Measurements from ENCODE around the gene IL2RA.

Gene IL2RA

DNA sequence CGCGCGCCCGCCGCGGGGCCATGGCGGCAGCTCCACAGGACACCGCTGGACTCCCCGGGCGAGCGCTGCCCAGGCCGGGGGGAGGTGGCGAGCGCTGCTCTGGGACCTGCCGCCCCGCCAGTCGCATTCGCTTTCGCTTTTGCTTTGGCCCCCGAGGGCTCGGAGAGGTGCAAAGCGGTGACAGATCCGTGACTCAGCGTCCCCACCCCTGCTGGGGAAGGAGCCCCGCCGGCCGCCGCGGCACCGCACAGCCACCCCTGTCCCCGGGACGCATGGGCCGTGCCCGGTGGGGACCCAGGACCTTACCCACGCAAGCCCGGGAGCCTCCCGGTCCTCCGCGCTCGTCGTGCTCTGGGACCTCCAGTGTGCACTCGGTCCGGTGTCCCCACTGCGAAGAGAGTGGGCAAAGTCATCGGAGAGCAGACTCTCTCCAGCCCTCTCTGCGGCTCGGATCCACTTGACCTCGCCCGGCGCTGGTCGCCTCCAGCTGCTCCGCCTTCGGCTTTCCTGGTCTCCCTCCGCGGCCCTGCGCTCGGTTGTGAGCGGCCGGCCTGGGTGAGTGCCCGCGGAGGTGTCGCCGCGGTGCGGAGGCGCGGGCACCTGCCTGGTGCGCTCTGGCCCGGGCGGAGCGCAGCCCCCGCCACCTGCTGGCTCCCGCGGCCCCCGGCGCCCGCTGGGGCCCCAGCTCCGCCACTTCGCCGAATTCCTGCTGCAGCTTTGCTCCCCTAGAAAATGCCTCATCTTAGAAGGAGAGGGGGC is 84.5 kb downstream of the IL2RA start, which contains the start of gene IL15RA:
Gene IL15RA, minus strand, starts transcription at position 73 of the 759 bp plus-strand sequence. Its CDS starts 51 bp downstream, at position 22.
- peak; percentile 24 for TF ChIP-seq CTCF (IDR thresholded peaks at IDR 0.05; ENCODE audit: control extremely low read depth, extremely low read depth, low read depth, missing control alignments)
- peak; percentile 93 for DNase-seq (ENCODE audit: extremely low spot score)
- ChIA-PET CTCF (interaction anchor here (0.8 to 2.8 kb wide), 8 partner anchors 11 to 534 kb away, joined by 3 to 9 read pairs (median 4); no protein-coding TSS in a partner anchor), POLR2A (no interaction called here)

DNA sequence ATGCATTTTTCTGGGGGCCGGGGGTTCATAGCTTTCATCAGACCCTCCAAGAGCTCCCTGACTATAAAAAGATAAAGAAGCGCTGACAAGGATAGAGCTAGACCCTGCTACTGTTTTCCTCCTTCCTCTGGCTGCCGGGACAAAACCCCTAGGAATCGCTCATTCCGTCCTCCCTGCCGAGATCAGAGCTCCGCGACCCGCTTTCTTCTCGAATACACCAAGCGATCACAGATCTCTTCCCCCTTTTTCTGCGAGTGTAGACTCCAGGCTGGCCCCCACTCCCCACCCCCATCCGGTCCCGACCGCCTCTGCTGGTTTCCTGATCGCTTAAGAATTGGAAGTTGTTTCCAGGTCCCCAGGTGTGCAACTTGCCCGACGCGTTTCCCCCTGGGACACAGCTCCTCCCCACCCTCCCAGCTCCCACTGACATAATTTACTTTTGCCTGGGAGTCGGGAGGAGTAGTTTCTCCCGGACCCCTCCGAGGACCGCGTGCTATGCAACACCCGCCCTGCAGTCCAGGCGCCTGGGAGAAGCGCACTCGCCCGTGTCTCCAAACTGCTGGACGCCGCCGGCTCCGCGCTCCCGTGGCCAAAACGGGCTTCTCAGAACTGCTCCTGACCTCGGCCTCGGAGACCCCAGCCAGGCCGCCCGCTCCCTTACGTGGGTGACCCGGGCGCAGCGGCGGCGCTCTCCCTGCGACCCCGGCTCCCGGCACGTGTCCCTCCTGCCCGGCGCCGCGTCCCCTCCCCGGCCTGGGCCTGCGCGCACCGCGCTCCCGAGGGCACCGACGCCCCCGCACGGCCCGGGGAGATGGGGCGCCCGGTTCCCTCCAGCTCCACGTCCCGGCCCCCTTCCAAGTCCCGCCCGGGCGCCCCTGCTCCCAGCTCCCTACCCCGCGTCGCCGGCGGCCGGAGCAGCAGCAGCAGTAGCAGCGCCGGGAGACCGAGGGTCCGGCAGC is 85.4 kb downstream of the IL2RA start:
- peak; percentile 43 for DNase-seq (ENCODE audit: extremely low spot score)
- POLR2A ChIA-PET: interaction anchor here (1.5 kb wide), 1 partner anchor 87 kb away, joined by 7 read pairs; the partner anchor contains the start of genes ANKRD16 and FBH1
- no peak for TF ChIP-seq CTCF (IDR thresholded peaks at IDR 0.05; ENCODE audit: control extremely low read depth, extremely low read depth, low read depth, missing control alignments)
- CTCF ChIA-PET: interaction anchor here (0.9 to 2.8 kb wide), 16 partner anchors 9 to 425 kb away, joined by 3 to 9 read pairs (median 4); partner anchors contain the start of gene PFKFB3

GRCh38 chr10:5975641-5976473 is 86.3 kb downstream of the IL2RA start:
- CTCF ChIA-PET: interaction anchor here (0.9 to 2.8 kb wide), 14 partner anchors 9 to 426 kb away, joined by 3 to 9 read pairs (median 4); partner anchors contain the start of gene PFKFB3
- peak; percentile 89 for DNase-seq (ENCODE audit: extremely low spot score)
- POLR2A ChIA-PET: interaction anchor here (0.7 to 1.5 kb wide), 3 partner anchors 86 to 1399 kb away, joined by 3 to 7 read pairs (median 3); partner anchors contain the start of genes ANKRD16 and FBH1
- no peak for TF ChIP-seq CTCF (IDR thresholded peaks at IDR 0.05; ENCODE audit: control extremely low read depth, extremely low read depth, low read depth, missing control alignments)

- DNase-seq (ENCODE audit: extremely low spot score): no peak
- no peak for TF ChIP-seq CTCF (IDR thresholded peaks at IDR 0.05; ENCODE audit: control extremely low read depth, extremely low read depth, low read depth, missing control alignments)
- POLR2A ChIA-PET: no interaction called here
- CTCF ChIA-PET: no interaction called here
Observed at GRCh38 chr10:5973069-5973468, 89.1 kb downstream of the IL2RA start.

- TF ChIP-seq CTCF (IDR thresholded peaks at IDR 0.05; ENCODE audit: control extremely low read depth, extremely low read depth, low read depth, missing control alignments): no peak
- no peak for DNase-seq (ENCODE audit: extremely low spot score)
- CTCF ChIA-PET: interaction anchor here (1.0 to 2.0 kb wide), 2 partner anchors 13 to 115 kb away, joined by 3 to 8 read pairs; no protein-coding TSS in a partner anchor
- POLR2A ChIA-PET: interaction anchor here (1.2 kb wide), 1 partner anchor 82 kb away, joined by 4 read pairs; the partner anchor contains the start of genes ANKRD16 and FBH1
Observed at GRCh38 chr10:5971886-5972285, 90.3 kb downstream of the IL2RA start.
